22Rv1 (cell line): ENCODE results near the gene TTLL3.

Experiments
- H3K27ac ChIP-seq: fragments of 450-650 bp; 2 replicates; pipeline ENCODE4 v1.5.1; 2017
- CTCF ChIP-seq: fragments of 450-650 bp; IDR thresholded peaks from 2 replicates; pipeline ENCODE4 v1.5.1; 2017; ENCODE audit warnings: mild to moderate bottlenecking
- ZFX ChIP-seq: fragments of 450-650 bp; IDR thresholded peaks from 2 replicates; pipeline ENCODE4 v1.6.1; 2017; ENCODE audit warnings: antibody characterized with exemption, borderline replicate concordance

TTLL3 gene

GRCh38 chr3:9778143-9779074 is 31.7 kb upstream of the TTLL3 start:
- H3K27ac ChIP-seq = no peak overlapping the region
- TF ChIP-seq ZFX = no peak
- no peak for TF ChIP-seq CTCF

- H3K27ac ChIP-seq = no peak overlapping the region
- TF ChIP-seq CTCF = no peak
- no peak for TF ChIP-seq ZFX
These were observed 30.9 kb upstream of the TTLL3 start for GRCh38 chr3:9779075-9779593.

- H3K27ac ChIP-seq = no peak overlapping the region
These were observed 30.2 kb upstream of the TTLL3 start for GRCh38 chr3:9779721-9780457.

GRCh38 chr3:9780458-9780812 is 29.6 kb upstream of the TTLL3 start:
- TF ChIP-seq CTCF (no peak), ZFX (no peak)
- H3K27ac ChIP-seq = no peak overlapping the region

More at GRCh38 chr3:9779721-9780457, 30.2 kb upstream of the TTLL3 start:
- no peak for TF ChIP-seq ZFX
- TF ChIP-seq CTCF = no peak

GRCh38 chr3:9780910-9781309 is 29.2 kb upstream of the TTLL3 start:
- no peak overlapping the region for H3K27ac ChIP-seq
- no peak for TF ChIP-seq CTCF
- no peak for TF ChIP-seq ZFX

- H3K27ac ChIP-seq = no peak overlapping the region
- TF ChIP-seq CTCF (no peak), ZFX (no peak)
These were observed 28.5 kb upstream of the TTLL3 start for GRCh38 chr3:9781551-9781950.
